HepG2 (cell line): ENCODE results near the gene CES3. TPM values are rescaled to one million over a fixed set of nuclear protein-coding genes. Genes with fewer than 3 reads are reported as not detected.
A peak's percentile ranks its signal among the peaks of the same experiment; 100 is the strongest.

Source experiments
- AGO1 ChIP-seq: fragments of 200-400 bp; formaldehyde crosslinking; IDR thresholded peaks from 2 replicates; pipeline ENCODE4 v1.6.1; 2017; ENCODE audit warnings: mild to moderate bottlenecking, low read depth, low read length, moderate library complexity; ENCODE audit not compliant: poor library complexity, severe bottlenecking
- FOXP4 ChIP-seq: sonication (generic); formaldehyde crosslinking; IDR thresholded peaks from 2 replicates; pipeline ENCODE4 v1.4.0; 2020; ENCODE audit warnings: missing genetic modification reagents
- HINFP ChIP-seq: sonication (generic); formaldehyde crosslinking; IDR thresholded peaks from 2 replicates; pipeline ENCODE4 v1.4.0; 2020; ENCODE audit warnings: low read depth, mild to moderate bottlenecking, missing genetic modification reagents
- MTF2 ChIP-seq: sonication (generic); formaldehyde crosslinking; IDR thresholded peaks from 2 replicates; pipeline ENCODE4 v1.5.0; 2020; ENCODE audit warnings: missing genetic modification reagents, borderline replicate concordance
- PATZ1 ChIP-seq: sonication (generic); formaldehyde crosslinking; IDR thresholded peaks from 2 replicates; pipeline ENCODE4 v1.4.0; 2020; ENCODE audit warnings: missing genetic modification reagents
- THAP9 ChIP-seq: sonication (generic); formaldehyde crosslinking; IDR thresholded peaks from 2 replicates; pipeline ENCODE4; 2020; ENCODE audit warnings: missing genetic modification reagents, mild to moderate bottlenecking, borderline replicate concordance
- TRAFD1 ChIP-seq: sonication (generic); formaldehyde crosslinking; IDR thresholded peaks from 2 replicates; pipeline ENCODE4 v1.5.1; 2020; ENCODE audit warnings: missing genetic modification reagents, mild to moderate bottlenecking, borderline replicate concordance
- ZBED4 ChIP-seq: sonication (generic); formaldehyde crosslinking; IDR thresholded peaks from 2 replicates; pipeline ENCODE4 v1.4.0; 2020; ENCODE audit warnings: missing genetic modification reagents, borderline replicate concordance
- ZBTB44 ChIP-seq: sonication (generic); formaldehyde crosslinking; IDR thresholded peaks from 2 replicates; pipeline ENCODE4 v1.4.0; 2020; ENCODE audit warnings: missing genetic modification reagents
- ZNF557 ChIP-seq: sonication (generic); formaldehyde crosslinking; IDR thresholded peaks from 2 replicates; pipeline ENCODE4 v1.4.0; 2020; ENCODE audit warnings: missing genetic modification reagents
- polyA plus RNA-seq, 8 experiments: library from polyadenylated mRNA; depleted of rRNA in 3 of 8; stranded (reverse) in 7 of 8; unstranded in 1 of 8; fragments of >200 nt; fragmentation: Illumina TruSeq in 4 of 8; extraction: Trizol in 4 of 8; gene quantifications; 2 replicates each; pipeline versions ENCODE4 v1.2.1 to v1.2.3, GENCODE V29; 2011 to 2016; ENCODE audit warnings: low read depth in 4 of 8, missing spikeins in 1 of 8, mixed read lengths in 1 of 8; ENCODE audit not compliant: insufficient read depth in 1 of 8
- total RNA-seq, 5 experiments: library from RNA; depleted of rRNA; stranded (reverse); fragments of >200 nt; fragmentation: Illumina TruSeq; extraction: Trizol; gene quantifications; 2 replicates each; pipeline ENCODE4 v1.2.3, GENCODE V29; 2016; ENCODE audit warnings: low read depth in 1 of 5

The CES3 gene
- total and polyA plus RNA-seq, 2 of the 13 experiments (the other 11 are each of a cell fraction or from before 2014, with no cell fraction given), result 6.6 to 17.4 TPM

- TF ChIP-seq HINFP (CRISPR knock-in tag), result no peak; the same call in 1 of the 2 replicates
- TF ChIP-seq THAP9, result peak; percentile 23; the same call in 1 of the 2 replicates
- no peak for TF ChIP-seq AGO1
- TF ChIP-seq PATZ1 (CRISPR knock-in tag), result peak; percentile 79
- TF ChIP-seq FOXP4 (CRISPR knock-in tag), result peak; percentile 95
- TF ChIP-seq MTF2 (CRISPR knock-in tag), result no peak
- no peak for TF ChIP-seq TRAFD1 (CRISPR knock-in tag)
- no peak for TF ChIP-seq ZNF557 (CRISPR knock-in tag)
- TF ChIP-seq ZBTB44 (CRISPR knock-in tag), result no peak
- TF ChIP-seq ZBED4 (CRISPR knock-in tag), result peak; percentile 88; the same call in 1 of the 2 replicates
Measured at GRCh38 chr16:66996324-66996982, 35.4 kb downstream of the CES3 start (continued).
